ENCODE results near the gene TGFBR2.

GRCh38 chr3:30638685-30639412, 32.4 kb downstream of the TGFBR2 start:
- TF ChIP-seq, protein P1, sequence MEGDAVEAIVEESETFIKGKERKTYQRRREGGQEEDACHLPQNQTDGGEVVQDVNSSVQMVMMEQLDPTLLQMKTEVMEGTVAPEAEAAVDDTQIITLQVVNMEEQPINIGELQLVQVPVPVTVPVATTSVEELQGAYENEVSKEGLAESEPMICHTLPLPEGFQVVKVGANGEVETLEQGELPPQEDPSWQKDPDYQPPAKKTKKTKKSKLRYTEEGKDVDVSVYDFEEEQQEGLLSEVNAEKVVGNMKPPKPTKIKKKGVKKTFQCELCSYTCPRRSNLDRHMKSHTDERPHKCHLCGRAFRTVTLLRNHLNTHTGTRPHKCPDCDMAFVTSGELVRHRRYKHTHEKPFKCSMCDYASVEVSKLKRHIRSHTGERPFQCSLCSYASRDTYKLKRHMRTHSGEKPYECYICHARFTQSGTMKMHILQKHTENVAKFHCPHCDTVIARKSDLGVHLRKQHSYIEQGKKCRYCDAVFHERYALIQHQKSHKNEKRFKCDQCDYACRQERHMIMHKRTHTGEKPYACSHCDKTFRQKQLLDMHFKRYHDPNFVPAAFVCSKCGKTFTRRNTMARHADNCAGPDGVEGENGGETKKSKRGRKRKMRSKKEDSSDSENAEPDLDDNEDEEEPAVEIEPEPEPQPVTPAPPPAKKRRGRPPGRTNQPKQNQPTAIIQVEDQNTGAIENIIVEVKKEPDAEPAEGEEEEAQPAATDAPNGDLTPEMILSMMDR (IDR thresholded peaks at IDR 0.05 in 8 of 11, conservative IDR thresholded peaks at IDR 0.05 in 3 of 11): no peak
- no peak for TF ChIP-seq POLR2A (IDR thresholded peaks at IDR 0.05)
